GM18498 (cell line): ENCODE measurements around the gene ERMN.

ENCODE experiments used
- ATAC-seq: cut with Tn5 transposase; IDR thresholded peaks from one replicate; pipeline ENCODE4 v1.9.1; 2021; ENCODE audit warnings: mild to moderate bottlenecking, moderate library complexity; ENCODE audit not compliant: unreplicated experiment

ERMN gene

GRCh38 chr2:157333304-157334047, 7.9 kb upstream of the ERMN start:
- ATAC-seq, result no peak

DNA sequence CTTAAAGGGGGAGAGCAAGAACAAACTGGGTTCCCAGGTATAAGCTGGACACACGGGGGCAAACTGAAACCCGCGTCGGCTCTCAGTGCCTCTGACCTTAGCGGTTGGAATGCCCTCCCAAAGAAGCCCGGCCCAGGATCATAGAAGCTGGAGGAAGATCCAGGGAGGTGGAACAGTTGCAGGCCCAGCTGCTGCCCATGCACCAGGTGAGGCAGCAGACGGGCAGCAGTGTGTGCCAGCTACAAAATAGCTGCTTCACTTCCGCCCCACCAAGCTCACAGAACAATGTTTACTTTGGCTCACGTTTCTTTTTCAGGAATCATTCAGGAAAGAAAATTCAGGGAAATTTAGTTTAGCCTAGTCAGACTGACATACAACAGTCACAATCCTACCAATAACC, 3.9 kb upstream of the ERMN start:
- no peak for ATAC-seq

GRCh38 chr2:157327621-157328500, 2.2 kb upstream of the ERMN start:
- ATAC-seq, result peak; percentile 97

GRCh38 chr2:157327200-157327599, 1.6 kb upstream of the ERMN start:
- ATAC-seq, result peak; percentile 37

DNA sequence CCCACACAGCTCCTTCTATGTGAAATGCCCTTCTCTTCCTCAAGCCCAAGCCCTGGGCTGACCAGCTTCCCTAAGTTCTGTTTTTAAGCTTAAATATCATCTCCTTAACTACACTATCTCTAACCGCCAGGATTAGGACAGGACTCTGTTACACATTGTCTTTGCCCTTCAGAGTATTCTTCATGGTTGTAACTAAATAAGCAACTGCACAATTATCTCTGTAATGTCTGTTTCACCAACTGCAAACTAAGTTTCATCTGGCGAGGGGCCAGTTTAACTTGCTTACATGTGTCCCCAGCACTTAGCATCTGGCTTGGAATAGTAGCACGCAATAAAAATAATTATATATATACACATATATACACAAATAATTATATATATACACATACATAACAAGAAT, 1.1 kb upstream of the ERMN start:
- ATAC-seq, result no peak

GRCh38 chr2:157324331-157324843, 1.2 kb downstream of the ERMN start:
- ATAC-seq, result no peak

DNA sequence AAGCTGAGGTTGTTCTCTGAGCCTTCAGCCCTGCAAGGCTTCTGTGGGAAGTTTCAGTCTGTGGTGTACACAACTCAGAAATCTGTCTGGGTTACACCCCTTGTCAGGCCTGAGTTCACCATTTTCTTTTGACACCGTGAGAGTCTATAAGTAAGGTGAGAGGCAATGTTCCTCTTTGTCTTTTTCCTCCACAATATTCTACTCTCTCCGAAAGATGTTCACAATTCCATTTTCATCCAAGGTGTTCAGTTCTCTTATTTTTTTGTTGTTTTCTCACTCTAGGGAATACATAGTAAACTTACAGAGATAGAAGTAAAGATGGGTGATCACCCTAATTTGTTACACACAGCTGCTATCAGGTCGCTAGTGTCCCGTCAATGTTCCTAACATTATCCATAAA, 3.2 kb downstream of the ERMN start:
- ATAC-seq, result no peak

GRCh38 chr2:157321466-157321865, 4.2 kb downstream of the ERMN start:
- no peak for ATAC-seq

DNA sequence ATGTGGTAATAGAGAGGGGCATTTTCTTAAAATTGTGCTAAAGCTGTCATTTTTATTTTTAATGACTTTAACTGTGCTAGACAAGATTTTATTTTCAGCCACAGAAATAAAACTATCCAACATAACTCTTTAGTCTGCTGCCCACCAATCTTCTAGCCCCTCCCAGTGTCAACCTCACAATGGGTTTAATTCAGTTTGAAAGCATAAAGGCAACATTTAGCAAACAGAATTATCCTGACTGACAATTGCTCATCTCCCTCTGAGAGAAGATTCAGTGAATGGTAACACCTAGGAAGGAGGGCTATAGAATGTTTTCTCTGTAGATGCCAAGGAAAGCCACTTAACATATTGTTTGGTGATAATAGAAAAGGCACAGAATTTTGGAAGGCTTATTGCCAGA, 5.2 kb downstream of the ERMN start:
- ATAC-seq, result no peak

DNA sequence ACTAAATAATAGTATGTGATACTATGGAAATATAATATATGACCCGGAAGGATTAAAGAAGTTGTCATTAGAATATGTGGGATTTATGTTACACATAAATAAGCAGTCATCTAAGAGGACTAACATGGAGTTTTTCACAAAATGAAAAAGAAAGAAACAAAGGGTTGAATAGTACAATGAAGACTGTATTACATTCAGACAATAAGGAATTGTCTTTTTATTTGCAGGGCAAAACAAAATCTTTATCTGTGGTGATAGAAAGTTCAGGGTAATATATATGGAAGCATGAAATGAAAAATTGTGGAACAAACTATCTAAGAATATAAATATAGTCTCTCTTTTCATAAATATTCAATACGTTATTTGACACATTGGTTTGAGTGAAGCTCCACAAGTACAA, 5.8 kb downstream of the ERMN start:
- no peak for ATAC-seq

DNA sequence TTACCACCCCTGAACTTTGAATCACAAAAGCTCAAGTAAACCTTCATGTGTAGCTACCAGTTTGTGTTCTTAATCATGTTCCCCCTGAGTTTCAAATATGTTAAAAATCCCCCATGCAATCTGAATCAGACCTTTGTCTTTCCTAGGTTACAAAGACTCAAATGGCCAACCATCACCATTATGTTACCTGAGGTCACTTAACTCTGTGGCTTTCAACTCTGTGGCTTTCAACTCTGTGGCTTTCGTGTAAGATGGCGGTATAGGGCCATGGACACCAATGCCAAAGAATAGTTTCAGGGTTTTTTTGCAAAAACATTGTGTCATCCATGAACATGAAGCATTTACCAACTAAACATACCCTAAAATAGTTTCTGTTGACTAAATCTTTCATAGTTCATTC, 6.7 kb downstream of the ERMN start:
- no peak for ATAC-seq

GRCh38 chr2:157315901-157316300, 9.7 kb downstream of the ERMN start:
- no peak for ATAC-seq

- no peak for ATAC-seq
Measured at GRCh38 chr2:157312866-157313486, 12.6 kb downstream of the ERMN start.

DNA sequence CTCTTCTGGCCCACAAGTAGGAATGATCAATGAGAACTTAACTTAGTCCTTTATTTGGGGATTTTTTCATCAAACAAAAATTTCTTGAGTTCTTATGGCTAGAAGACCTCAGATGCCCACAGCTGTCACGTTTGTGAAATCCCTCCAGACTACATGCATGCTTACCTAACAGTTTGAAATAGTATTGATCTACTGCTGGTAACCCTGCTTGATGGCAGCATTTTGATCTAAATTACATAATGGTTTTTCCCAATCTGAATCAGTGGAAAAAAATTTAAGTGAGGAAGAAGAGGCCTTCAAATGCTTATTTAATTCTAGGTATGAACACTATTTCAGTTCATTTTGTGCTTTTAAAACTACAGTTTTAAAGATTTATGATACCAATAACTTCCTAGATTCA, 13.9 kb downstream of the ERMN start:
- ATAC-seq, result no peak

DNA sequence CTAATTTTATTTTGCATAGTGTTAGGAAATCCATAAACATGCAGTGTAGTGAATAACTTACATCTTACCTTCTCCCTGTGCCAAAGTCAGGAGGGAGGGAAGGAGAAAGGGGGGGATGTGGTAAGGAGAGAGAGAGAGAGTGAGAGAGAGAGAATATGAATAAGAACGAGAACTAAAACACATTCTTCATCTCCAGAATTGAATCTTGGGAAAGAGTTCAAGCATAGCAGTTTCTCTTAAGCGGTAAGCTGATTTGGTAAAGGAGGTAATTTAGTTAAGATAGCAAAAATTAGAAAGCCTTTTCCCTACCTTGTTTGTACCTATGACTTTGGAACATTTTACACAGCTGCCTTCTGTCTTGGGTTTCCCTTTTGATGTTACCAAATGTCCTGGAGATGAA, 15.7 kb downstream of the ERMN start:
- no peak for ATAC-seq

DNA sequence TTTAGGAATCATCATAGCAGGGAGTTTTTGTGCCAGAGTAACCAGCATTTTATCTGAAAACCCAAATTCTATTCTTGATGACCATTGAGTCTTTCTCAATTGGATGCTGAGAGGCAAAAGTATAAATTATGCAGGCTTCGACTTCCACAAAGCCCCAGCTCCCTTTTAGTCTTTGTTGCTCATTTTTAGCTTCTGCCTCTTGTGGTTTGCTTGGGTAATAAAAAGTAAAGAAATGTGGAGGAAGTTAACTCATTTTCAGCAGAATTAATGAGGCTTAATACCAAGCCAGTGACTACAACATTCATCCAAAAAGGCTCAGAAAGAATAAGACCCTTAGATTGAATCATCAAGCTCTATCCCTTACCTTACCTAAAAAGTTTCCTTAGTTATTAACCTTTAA, 18.6 kb downstream of the ERMN start:
- no peak for ATAC-seq

DNA sequence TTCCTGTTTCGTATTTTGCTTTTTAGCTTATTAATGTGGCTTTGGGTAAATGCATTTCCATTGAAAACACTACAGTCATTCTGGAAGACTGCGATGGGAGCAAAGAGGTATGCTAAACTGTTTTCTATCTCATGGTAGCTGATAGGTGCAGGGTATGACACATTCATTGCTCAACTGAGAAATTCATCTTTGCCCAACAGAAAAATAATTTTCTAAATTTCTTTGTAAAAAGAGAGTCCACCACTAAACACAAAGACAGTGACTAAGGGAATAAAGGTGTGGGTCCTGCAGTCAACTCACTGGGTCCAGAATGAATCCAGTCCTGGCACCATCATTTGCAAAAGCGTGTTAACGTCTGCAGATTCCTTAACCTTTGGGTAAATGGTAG, 19.9 kb downstream of the ERMN start:
- no peak for ATAC-seq

DNA sequence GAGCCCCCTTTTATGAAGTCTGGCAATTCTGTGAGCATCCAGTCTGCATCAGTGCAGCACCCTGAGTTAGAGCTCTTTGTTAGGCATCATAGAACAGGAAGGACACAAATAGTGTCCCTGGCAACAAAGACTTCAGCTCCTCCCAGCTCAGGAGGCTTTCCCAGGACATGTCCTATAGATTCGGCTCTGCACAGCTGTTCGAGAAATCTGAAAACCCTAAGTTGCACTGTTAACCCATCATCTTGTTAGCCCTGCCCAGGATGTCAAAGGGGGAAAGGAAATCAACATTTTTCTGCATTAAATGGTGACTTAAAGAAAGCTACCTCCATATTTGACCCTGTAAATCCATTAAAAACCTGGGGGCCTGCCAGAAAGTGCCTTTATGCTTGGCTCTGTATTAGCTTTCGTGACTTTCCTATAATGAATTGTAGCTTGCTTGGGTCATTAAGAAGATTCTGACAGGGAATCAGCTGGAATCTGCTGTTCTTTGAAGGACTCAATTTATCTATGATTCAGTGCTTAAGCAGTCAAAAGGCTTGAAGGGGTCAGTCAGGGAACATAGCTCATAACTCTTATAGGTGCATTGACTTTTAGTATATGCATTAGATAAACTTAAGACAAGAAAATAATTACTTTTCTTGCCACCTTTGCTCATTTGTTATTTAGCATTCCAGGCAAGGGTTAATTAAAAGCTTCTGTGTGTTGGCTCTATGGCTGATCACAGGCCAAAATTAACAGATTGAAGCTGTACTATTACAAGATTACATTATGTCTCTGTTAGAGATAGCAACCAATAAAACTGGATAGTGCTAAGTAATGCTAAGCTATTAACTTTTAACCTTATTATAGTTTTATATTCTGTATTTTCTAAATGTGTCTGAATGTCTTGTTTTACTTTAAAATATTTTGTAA, 20.6 kb downstream of the ERMN start:
- no peak for ATAC-seq

DNA sequence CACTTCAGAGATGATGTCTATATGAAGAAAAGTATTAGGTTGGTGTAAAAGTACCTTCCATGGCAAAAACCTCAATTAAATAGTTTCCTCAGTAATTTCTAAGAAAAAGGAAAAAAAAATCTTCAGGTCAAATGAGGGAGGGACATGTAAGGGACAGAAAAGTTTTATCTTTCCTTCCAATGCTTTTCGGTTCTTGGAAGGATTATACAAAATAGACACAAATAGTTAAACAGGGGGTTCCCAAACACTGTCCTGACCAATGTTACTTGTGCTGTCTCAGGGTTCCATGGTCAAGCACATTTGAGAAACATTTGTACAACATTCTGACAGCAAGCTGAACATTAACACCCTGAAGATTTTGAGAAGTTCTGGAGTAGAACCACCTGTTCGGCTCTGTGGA, 22.0 kb downstream of the ERMN start:
- no peak for ATAC-seq

- peak; percentile 76 for ATAC-seq
Measured at GRCh38 chr2:157302492-157303099, 23.0 kb downstream of the ERMN start.
